ENCODE data around the gene OXTR.

DNA sequence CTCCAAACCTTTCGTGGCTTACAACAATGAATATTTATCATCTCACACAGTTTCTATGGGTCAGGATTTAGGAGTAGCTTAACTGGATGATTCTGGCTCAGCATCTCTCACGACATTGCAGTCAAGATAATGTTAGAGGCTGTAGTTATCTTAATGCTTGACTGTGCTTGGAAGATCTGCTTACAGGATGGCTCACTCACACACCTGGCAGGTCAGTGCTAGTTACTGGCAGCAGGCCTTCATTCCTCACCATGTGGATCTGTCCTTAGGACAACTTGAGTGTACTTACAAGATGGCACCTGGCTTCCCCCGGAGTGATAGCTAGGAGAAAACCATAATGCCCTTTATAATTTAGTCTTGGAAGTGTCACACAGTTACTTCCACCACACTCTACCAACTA is 32.8 kb upstream of the OXTR start:
- TF ChIP-seq, protein P1, sequence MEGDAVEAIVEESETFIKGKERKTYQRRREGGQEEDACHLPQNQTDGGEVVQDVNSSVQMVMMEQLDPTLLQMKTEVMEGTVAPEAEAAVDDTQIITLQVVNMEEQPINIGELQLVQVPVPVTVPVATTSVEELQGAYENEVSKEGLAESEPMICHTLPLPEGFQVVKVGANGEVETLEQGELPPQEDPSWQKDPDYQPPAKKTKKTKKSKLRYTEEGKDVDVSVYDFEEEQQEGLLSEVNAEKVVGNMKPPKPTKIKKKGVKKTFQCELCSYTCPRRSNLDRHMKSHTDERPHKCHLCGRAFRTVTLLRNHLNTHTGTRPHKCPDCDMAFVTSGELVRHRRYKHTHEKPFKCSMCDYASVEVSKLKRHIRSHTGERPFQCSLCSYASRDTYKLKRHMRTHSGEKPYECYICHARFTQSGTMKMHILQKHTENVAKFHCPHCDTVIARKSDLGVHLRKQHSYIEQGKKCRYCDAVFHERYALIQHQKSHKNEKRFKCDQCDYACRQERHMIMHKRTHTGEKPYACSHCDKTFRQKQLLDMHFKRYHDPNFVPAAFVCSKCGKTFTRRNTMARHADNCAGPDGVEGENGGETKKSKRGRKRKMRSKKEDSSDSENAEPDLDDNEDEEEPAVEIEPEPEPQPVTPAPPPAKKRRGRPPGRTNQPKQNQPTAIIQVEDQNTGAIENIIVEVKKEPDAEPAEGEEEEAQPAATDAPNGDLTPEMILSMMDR (IDR thresholded peaks at IDR 0.05 in 4 of 5, conservative IDR thresholded peaks at IDR 0.05 in 1 of 5) = no peak
- no peak for TF ChIP-seq POLR2A (IDR thresholded peaks at IDR 0.05)

All from gastrocnemius medialis (tissue), 4 donors.